Mesenteric fat pad (tissue), 1 donor: Measurements from ENCODE around the gene DHX30. TPM values are rescaled to one million over a fixed set of nuclear protein-coding genes. Genes with fewer than 3 reads are reported as not detected.
"Not testable (repeated sequence)": the region's sequence is repeated elsewhere in the genome, so short reads cannot be mapped to it uniquely, and the experiment has no call there.

Experiments
- DNase-seq: peaks from one replicate; pipeline ENCODE4 v3.0.0-alpha.2; 2020; ENCODE audit warnings: low spot score
- long read RNA-seq: library from polyadenylated mRNA; unstranded; transcript quantifications from one replicate; pipeline ENCODE4 v2.0.0, GENCODE V29; 2020
- total RNA-seq: library from RNA; stranded (reverse); fragmentation: NEBNext Ultra II Directional; extraction: Animal tissue kit (Norgen Biotek cat#: 25700); gene quantifications from one replicate; pipeline ENCODE4 v1.2.1, GENCODE V29; 2021
- donor health status: DM: yes; HTN: yes; CAD: no.

Gene DHX30, protein sequence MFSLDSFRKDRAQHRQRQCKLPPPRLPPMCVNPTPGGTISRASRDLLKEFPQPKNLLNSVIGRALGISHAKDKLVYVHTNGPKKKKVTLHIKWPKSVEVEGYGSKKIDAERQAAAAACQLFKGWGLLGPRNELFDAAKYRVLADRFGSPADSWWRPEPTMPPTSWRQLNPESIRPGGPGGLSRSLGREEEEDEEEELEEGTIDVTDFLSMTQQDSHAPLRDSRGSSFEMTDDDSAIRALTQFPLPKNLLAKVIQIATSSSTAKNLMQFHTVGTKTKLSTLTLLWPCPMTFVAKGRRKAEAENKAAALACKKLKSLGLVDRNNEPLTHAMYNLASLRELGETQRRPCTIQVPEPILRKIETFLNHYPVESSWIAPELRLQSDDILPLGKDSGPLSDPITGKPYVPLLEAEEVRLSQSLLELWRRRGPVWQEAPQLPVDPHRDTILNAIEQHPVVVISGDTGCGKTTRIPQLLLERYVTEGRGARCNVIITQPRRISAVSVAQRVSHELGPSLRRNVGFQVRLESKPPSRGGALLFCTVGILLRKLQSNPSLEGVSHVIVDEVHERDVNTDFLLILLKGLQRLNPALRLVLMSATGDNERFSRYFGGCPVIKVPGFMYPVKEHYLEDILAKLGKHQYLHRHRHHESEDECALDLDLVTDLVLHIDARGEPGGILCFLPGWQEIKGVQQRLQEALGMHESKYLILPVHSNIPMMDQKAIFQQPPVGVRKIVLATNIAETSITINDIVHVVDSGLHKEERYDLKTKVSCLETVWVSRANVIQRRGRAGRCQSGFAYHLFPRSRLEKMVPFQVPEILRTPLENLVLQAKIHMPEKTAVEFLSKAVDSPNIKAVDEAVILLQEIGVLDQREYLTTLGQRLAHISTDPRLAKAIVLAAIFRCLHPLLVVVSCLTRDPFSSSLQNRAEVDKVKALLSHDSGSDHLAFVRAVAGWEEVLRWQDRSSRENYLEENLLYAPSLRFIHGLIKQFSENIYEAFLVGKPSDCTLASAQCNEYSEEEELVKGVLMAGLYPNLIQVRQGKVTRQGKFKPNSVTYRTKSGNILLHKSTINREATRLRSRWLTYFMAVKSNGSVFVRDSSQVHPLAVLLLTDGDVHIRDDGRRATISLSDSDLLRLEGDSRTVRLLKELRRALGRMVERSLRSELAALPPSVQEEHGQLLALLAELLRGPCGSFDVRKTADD
- total RNA-seq, result 52.2 TPM
- long read RNA-seq, full-length matches to known transcripts, result 51 of 97 reads
- long read RNA-seq, partial matches to known transcripts, result 28 of 97 reads
- long read RNA-seq, other reads (novel, unspliced or antisense), result 18 of 97 reads

DNA sequence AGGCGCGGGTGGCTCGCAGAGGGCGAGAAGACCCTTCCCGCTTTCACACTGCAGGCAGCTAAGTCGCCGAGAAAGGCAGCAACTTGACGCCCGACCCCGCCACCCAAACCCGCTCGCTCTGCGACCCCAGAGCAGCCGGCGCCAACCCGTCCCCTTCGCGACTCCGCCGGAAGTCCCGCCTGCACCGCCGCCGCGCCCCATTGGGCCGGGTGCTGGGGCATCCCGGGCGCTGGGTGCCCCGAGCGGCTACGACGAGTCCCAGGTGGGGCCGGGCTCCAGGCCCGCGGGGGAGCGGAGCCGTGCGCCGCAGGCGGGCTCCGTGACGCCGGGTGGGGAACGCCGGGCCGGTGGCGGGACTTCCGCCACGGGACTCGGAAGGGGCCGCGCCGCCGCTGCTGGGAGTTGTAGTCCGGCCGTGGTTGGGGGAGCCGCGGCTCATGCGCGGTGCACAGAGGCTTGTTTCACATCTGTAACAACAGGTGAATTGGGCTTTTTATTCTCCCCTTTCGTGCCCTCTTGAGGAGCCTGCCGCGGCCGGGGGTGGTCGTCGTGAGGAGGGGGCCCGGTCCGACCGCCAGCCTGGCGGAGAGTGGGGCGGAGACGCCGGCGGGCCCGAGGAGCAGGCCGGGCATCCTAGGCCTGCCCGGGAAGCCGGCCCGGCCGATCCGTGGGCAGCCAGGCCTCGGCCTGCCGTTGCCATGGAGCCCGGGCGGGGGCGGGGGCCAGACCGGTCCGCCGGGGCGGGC is at the start of gene DHX30:
TSS of gene DHX30 (plus strand) at position 405 of the 746 bp plus-strand sequence. CDS start 7,546 bp downstream, outside the sequence.
- peak; percentile 95 for DNase-seq

DNA sequence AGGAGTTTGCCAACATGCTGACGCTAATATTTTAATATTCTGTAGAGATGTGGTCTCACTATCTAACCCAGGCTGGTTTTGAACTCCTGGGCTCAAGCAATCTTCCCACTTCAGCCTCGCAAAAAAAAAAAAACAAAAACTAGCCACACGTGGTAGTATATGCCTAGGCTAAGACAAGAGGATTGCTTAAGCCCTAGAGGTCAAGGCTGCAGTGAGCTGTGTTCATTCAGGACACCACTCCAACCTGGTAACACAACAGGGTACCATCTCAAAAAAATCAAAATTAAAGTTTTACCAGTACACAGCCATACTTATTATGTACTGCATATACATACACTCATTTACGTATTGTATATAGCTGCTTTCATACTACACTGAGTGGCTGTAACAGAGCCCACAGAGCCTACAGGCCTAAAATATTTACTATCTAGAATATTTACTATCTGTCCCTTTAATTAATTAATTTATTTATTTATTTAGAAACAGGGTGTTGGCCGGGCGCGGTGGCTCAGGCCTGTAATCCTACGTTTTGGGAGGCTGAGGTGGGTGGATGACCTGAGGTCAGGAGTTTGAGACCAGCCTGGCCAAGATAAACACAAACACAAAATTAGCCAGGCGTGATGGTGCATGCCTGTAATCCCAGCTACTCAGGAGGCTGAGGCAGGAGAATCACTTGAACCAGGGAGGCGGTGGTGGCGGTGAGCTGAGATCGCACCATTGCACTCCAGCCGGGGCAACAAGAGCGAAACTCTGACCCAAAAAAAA is 44.5 kb upstream of the DHX30 start:
- no peak for DNase-seq

DNA sequence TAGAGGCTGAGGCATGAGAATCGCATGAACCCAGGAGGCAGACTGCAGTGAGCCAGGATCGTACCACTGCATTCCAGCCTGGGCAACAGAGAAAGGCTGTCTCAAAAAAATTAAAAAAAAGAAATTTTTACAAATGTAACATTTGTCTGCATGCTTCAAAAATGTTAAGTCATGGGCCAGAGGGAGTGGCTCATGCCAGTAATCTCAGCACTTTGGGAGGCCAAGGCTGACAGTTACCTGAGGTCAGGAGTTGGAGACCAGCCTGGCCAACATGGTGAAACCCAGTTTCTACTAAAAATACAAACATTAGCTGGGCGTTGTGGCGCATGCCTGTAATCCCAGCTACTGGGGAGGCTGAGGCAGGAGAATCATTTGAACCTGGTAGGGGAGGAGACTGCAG is 42.7 kb upstream of the DHX30 start:
- DNase-seq, result not testable (repeated sequence)

DNA sequence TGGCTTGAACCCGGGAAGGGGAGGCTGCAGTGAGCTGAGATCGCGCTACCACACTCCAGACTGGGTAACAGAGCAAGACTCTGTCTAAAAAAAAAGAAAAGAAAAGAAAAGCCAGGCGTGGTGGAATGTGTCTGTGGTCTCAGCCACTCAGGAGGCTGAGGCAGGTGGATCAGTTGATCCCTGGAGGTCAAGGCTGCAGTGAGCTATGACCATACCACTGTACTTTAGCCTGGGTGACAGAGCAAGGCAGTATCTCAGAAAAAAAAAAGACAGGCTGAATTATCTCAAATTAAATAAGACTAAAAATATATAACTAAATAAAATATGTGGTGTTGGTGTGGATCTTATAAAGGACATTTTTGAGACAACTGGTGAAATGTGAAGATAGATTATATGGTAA is 41.9 kb upstream of the DHX30 start:
- no peak for DNase-seq

DNA sequence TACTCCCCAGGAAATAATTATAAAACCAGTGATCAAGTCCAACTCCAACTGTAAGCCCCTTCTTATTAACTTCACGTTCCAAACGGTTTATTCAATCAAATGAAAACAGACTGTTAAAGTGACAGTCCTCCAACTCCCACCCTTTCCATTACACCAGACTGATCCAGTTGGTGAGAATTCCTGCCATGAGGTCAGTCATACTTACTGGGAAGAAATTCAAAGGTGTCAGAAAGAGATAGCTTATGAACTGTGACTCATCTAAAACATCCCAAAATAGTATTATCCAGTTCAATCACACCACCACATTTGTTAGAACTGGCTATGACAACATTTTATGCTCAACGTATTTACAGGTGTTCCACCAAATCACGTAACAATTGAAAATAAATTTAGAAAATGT is 40.7 kb upstream of the DHX30 start:
- no peak for DNase-seq

DNA sequence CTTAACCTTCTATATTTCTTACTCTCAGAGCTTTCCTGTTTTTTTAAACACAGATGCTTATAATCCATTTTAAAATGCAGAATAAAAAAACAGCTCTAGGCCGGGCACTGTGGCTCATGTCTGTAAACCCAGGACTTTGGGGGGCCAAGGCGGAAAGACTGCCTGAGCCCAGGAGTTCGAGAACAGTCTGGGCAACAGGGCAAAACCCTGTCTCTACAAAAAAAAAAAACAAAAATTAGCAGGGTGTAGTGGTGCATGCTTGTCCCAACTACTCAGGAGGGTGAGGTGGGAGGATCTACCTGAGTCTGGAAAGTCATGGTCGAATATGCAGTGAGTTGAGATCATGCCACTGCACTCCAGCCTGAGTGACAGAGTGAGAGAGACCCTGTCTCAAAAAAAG is 36.8 kb upstream of the DHX30 start:
- DNase-seq, result no peak

DNA sequence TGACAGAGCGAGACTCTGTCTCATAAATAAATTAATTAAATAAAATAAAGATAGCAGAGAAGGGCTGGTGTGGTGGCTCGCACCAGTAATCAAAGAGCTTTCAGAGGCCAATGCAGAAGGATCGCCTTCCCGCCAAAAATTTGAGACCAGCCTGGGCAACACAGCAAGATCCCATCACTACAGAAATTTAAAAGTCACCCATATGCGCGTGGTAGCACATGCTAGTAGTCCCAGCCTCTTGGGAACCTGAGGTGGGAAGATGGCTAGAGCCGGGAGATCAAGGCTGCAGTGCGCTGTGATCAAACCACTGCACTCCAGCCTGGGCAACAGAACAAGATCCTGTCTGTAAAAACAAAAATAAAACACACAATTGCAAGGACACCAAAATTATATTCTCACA is 30.9 kb upstream of the DHX30 start:
- DNase-seq, result no peak

DNA sequence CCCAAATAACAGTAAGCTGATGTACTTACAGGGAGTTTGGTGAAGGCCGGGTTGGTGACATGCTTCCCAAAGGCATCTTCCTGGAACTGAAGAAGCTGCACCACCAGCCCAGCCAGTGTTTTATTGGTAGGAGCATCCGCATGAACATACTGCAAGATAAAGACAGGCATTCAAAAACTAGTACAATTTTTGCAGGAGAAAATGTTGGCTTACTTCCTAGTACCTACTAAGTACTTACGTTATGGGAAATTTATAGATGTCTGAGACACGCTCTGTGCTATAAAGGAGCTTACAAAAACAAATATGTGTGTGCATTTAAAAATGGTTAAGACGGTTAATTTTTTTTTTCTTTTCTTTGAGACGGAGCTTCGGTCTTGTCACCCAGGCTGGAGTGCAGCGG is 30.1 kb upstream of the DHX30 start:
- no peak for DNase-seq

DNA sequence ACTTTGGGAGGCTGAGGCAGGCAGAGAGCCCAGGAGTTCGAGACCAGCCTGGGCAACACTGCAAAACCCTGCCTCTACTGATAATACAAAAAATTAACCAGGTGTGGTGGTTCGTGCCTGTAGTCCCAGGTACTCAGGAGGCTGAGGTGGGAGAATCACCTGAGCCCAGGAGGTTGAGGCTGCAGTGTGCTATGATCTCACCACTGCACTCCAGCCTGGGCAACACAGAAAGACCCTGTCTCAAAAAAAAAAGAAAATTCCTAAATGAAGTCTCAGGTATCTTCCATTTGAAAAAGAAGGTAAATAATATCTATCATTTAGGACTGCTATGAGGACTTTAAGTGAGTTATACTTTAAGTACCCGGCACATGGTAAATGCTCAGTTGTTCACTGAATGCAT is 24.2 kb upstream of the DHX30 start:
- DNase-seq, result no peak

DNA sequence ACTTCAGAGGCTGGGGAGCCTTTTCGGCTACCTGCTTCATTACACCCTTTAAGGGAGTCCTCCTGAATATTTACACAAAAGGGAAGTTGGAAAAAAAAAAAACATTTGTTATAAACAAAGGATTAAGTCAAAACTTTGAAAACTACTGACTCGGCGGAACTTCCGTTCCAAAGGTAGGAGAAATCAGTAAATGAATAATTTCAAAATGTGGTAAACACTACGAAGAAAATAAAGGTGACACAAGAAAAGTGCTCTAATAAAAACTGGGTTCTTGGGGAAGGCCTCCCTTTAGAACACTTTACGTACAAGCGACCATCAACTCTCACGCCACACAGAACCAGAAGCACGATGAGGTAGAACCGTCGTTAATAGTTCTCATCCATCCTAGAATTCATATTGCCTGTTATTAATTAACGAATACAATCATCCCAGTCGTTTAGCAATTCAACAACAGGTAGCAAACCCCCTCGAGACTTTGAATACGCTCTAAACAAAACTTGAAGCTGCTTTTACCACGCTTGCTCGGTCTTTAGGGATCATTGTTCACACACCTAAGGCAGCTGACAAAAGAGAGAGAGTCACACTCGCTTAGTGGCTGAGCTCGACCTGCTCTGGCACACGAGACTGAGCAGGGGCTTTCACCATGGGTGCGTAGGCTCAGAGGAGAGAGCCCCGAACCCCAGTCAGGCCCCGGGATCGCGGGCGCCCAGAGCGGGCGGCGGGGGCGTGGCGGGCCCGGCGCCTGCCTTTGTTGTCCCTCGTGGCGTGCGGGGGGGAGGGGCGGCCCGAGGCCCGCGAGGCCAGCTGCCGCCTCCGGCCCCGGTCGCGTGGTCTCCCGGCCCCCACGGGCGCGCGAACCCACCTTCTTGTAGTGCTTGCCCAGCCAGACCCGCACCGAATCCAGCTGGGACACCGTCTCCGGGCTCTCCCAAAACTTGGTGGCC is 21.9 kb upstream of the DHX30 start:
- DNase-seq, result no peak

DNA sequence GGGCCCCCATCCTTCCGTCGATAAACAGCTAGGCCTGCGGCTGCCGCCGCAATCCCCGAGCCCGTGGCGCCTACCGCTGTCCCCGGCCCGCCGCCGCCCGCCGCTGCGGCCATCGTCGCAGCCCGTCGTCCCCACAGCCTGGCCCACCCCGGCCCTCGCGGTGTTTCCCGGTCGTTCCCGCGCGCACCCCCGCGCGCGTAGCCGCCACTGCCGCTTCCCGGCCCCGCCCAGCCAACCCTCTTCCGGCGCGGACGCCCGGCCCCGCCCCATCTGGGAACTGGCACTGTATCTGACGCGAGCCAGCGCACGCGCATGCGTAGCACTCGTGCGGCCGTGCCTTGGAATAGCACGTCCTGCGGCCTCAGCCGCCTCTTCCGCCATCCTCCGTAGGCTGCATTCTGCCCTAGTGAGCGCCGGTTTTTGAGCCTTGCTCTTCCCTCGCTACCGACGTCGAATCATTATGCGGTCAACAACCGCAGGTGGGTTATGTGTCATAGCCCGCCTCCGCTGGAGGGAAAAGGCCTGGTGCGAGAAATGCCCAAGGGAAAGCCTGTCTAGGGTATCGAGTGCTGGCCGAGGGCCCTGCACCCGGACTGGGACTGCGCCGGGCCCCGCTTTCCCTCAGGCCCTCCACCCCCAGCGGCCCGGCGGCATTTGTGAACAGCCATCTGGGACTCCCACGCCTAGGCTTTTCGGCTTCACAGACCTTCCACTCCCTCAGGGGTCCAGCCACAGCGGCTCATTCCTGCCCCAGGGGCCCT is 21.1 kb upstream of the DHX30 start, which contains the start of gene SMARCC1:
TSS of gene SMARCC1 (minus strand) at position 209 of the 761 bp plus-strand sequence. CDS start at position 113, 96 bp downstream.
- peak; percentile 100 for DNase-seq

DNA sequence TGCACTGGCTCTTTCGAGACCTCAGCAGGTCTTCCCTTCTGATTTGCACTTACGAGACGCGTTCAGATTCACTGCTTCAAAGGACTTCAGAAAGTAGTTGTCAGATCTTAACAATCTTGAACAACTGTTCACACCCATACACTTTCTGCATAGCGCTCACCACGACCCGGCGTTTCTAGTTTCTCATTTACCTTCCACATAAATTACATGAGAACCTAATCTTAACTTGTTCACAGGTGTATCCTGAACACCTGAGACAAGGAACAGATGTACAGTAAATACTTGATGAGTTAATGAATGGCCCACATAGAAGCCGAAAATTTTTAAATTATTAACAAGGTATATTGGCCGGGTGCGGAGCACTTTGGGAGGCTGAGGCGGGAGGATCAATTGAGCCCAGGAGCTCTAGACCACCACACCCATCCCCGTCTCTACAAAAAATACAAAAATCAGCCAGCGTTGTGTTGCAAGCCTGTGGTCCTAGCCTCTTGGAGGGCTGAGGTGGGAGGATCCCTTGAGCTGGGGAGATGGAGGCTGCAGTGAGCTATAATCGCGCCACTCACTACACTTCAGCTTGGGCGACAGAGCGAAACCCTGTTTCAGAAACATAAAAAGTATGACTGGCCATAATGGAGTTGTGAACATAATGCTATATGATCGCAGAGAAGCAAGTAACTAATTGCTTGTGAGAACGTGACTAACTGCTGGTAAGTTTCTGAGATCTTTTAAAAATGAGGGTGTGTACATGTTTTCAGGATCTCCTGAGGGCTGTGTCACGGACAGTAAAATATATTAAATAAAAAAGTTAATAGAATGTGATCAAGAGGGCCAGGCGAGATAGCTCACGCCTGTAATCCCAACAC is 20.3 kb upstream of the DHX30 start:
- DNase-seq, result no peak

DNA sequence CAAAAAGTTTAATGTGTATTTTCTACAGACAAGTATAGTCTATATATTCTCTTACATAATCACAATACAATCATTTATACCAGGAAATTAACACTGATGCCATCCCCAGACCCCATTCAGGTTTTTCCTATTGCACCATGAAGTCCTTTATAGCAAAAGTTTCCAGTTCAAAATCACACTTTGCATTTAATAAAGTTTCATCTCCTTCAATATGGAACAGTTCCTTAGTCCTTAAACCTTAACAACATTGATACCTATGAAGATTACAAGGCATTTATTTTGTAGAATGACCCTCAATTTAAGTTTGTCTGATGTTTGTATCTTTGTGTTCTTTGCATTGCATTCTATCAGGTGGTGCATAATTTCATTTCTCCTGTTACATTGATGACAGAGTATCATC is 19.3 kb upstream of the DHX30 start:
- DNase-seq, result no peak

DNA sequence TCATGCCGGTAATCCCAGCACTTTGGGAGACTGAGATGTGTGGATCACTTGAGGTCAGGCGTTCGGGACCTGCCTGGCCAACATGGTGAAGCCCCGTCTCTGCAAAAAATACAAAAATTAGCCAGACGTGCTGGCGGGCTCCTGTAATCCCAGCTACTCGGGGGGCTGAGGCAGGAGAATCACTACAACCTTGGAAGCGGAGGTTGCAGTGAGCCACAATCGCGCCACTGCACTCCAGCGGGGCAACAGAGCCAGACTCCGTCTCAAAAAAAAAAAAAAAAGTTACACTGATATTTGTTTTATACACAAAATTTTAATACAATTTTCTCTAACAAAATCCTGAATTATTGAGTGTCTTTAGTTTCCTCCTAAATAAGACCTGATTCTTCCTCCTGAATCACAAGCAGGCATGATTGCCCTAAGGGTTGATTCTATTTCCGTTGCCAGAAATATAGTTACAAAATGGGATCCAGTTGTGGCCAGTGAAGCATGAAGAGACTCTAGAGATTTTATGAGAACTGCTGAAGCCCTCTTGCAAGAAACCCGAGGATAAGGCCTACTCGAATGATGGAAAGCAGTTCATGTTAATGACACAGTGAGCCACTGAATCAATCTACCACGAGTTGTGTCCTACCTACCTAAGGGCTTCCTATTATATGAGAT is 11.6 kb upstream of the DHX30 start:
- no peak for DNase-seq

DNA sequence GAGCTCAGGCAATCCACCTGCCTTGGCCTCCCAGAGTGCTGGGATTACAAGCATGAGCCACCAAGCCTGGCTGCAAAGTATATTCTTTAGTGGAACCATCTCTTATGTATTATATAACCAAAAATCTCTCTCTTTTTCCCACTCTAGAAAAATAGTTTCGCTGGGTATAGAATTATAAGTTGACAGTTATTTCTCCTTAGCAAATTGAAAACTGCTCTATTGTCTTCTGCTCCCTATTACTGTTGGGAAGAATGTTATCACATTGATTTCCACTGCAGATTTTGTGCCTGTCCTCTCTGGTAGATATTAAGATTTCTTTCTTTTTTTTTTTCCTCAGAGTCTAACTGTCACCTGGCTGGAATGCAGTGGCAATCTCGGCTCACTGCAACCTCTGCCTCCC is 10.2 kb upstream of the DHX30 start:
- no peak for DNase-seq

DNA sequence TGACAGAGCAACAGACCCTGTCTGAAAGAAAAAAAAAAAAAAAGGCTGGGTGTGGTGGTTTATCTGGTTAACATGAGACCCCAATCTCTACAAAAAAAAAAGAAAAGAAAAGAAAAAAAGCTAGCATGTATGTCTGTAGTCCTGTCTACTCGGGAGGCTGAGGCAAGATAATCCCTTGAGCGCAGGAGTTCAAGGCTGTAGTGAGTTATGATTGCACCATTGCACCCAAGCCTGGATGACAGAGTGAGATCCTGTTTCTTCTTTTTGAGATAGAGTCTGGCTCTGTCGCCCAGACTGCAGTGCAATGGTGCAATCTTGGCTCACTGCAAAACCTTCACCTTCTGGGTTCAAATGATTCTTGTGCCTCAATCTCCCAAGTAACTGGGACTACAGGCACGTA is 8.4 kb upstream of the DHX30 start:
- no peak for DNase-seq
